ENCODE measurements around the gene GDPD5.

The GDPD5 gene

DNA sequence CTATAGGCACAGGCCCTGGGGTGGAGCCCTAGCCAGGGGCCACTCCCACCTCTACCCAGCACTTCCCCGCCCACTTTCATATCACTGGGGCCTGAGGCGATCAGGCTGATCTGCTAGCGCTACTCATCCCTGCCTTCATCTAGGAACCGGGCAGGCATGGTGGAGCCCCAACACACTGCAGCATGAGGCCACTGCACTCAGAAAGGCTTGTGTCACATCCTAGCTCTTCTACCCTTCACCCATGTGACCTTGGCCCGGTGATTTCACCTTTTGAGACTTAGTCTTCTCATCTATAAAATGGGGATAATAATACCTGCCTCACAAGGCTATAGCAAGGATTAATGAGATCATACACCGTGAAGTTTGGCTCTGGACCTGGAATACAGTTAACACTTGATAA, 18.1 kb upstream of the GDPD5 start:
- ChIA-PET POLR2A (no interaction called here), CTCF (interaction anchor here (1.0 to 2.0 kb wide), 6 partner anchors 9 to 156 kb away, joined by 3 to 10 read pairs (median 4); no protein-coding TSS in a partner anchor)
- DNase-seq (ENCODE audit: extremely low spot score) = no peak
- TF ChIP-seq, protein P1, sequence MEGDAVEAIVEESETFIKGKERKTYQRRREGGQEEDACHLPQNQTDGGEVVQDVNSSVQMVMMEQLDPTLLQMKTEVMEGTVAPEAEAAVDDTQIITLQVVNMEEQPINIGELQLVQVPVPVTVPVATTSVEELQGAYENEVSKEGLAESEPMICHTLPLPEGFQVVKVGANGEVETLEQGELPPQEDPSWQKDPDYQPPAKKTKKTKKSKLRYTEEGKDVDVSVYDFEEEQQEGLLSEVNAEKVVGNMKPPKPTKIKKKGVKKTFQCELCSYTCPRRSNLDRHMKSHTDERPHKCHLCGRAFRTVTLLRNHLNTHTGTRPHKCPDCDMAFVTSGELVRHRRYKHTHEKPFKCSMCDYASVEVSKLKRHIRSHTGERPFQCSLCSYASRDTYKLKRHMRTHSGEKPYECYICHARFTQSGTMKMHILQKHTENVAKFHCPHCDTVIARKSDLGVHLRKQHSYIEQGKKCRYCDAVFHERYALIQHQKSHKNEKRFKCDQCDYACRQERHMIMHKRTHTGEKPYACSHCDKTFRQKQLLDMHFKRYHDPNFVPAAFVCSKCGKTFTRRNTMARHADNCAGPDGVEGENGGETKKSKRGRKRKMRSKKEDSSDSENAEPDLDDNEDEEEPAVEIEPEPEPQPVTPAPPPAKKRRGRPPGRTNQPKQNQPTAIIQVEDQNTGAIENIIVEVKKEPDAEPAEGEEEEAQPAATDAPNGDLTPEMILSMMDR (IDR thresholded peaks at IDR 0.05; ENCODE audit: control extremely low read depth, extremely low read depth, low read depth, missing control alignments) = no peak

DNA sequence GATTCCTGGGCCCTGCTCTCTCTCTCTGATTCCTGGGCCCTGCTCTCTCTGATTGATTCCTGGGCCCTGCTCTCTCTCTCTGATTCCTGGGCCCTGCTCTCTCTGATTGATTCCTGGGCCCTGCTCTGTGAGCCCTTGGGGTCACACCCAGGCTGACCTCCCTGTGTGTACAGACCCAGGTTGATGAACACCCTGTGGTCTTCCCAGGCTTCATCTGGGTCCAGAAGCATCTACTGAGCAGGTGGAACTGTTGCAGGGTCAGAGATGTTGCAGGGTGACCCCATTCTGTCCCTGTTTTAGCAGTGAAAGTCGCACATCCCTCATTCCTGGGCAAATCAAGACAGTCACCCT, 16.3 kb upstream of the GDPD5 start:
- ChIA-PET POLR2A (no interaction called here), CTCF (interaction anchor here (1.1 kb wide), 2 partner anchors 9 to 135 kb away, joined by 3 read pairs; no protein-coding TSS in a partner anchor)
- TF ChIP-seq, protein P1 (IDR thresholded peaks at IDR 0.05; ENCODE audit: control extremely low read depth, extremely low read depth, low read depth, missing control alignments) = no peak
- no peak for DNase-seq (ENCODE audit: extremely low spot score)

DNA sequence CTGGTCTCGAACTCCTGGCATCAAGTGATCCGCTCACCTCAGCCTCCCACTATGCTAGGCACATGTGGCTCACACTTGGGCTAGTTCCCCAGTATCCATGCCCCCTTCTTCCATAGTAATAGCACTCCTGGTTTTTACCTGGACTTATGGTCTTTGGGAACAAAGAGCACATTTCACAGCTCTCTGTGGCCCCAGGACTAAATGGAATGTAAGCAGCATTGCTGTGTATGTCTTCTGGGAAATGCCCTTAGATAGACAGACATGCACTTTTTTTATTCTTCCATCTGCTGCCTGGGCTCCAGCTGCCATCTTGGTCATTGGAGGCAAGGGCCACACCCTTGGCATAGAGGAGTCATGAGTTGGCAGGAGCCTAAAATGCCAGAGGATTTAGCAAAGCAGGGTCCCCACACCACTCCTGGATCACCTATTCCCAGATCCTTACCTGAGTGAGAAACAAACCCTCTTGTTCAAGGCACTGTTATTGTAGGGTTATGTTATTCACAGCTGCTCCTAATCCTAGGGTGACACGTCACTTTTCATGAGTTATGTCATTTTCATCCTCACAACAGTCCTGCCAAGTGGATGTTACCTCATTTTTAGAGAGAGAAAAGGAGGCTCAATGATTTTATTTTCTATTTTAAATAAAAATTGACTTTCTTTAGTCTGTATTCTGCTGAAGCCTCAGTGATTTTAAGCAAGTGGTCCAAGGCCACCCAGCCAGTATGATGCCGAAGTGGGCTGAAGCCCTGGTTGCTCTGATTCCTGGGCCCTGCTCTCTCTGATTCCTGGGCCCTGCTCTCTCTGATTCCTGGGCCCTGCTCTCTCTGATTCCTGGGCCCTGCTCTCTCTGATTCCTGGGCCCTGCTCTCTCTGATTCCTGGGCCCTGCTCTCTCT, 15.7 kb upstream of the GDPD5 start:
- no peak for DNase-seq (ENCODE audit: extremely low spot score)
- POLR2A ChIA-PET = no interaction called here
- CTCF ChIA-PET = interaction anchor here (0.7 to 1.3 kb wide), 3 partner anchors 9 to 97 kb away, joined by 3 read pairs; no protein-coding TSS in a partner anchor
- TF ChIP-seq, protein P1 (IDR thresholded peaks at IDR 0.05; ENCODE audit: control extremely low read depth, extremely low read depth, low read depth, missing control alignments) = no peak

DNA sequence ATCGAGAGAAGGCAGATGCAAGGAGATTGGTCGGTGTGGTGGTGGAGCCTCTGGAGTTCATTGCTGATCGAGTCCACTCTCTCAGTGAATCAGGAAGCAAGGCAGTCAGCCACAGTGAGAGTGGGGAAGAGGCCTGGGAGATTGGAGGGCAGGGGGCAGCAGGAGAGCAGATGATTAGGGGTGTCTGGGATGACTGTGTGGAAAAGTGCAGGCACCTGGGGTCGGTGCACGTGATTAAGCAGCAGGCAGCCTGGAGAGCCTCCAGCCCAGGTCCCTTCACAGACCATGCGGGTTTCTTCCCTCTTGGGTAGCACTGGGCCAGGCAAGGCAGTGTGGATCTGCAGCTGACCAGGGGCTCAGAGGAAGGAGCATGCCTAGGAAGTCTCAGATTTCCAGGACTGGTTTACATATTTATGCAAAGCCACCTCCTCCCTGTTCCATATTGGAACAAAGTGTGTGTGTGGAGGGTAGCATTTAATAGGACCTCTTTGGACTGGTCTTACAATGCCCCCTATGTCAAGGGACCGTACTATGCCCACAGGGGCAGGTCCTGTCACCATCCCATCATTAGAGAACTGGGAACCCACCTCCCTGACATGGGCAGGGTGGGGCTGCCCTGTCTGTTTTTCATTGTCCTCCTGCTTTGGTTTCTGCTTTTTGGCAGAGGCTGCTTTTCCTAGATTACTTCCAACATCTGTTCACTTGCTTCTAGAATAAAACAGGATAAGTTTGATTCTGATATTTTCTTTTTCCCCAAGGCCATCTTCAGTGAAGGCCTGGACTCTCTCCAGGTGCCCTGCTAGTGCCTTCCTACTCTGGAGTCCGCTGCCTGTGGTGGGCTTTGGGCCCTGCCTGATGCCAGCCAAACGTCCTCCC, 14.0 kb upstream of the GDPD5 start:
- TF ChIP-seq, protein P1 (IDR thresholded peaks at IDR 0.05; ENCODE audit: control extremely low read depth, extremely low read depth, low read depth, missing control alignments) = no peak
- ChIA-PET CTCF (interaction anchor here (1.5 kb wide), 1 partner anchor 10 kb away, joined by 3 read pairs; no protein-coding TSS in a partner anchor), POLR2A (no interaction called here)
- no peak for DNase-seq (ENCODE audit: extremely low spot score)

DNA sequence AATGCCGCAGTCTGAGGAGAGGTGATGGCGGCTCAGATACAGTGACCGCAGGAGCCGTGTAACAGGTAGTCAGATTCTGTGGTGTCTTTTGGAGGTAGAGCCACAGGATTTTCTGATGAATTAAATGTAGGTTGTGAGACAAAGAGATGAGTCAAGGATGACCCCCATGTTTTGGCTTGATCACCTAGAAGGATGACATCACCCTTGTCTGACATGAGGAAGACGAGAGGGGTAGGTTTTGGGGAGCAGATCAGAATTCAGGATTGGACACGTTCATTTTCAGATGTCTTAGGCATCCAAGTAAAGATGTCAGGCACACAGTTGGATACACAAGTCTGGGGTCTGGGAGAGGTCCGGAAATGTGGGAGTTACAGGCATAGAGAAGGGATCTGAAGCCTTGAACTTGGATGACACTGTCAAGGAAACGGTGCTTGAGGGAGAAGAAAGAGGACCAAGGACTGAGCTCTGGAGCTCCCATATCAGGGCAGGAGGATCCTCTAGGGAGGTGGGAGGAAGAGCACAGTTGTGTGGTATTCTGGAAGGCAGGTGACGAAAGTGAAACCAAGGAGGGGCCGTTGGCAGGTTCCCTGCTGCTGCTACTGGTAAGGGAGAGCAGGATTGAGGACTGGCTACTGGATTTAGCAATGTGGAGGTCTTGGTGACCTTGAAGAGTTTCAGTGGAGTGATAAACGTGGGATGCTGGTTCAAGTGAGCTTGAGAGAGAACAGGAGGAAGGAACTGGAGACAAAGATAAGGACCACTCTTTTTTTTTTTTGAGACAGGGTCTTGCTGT, 12.6 kb upstream of the GDPD5 start:
- TF ChIP-seq, protein P1 (IDR thresholded peaks at IDR 0.05; ENCODE audit: control extremely low read depth, extremely low read depth, low read depth, missing control alignments) = no peak
- POLR2A ChIA-PET = no interaction called here
- CTCF ChIA-PET = interaction anchor here (1.0 to 14.0 kb wide), 4 partner anchors 9 to 151 kb away, joined by 3 to 127 read pairs (median 15); no protein-coding TSS in a partner anchor
- no peak for DNase-seq (ENCODE audit: extremely low spot score)
